SH-SY5Y (cell line): ENCODE measurements around the gene LPCAT1.

Source experiments
- GATA2 ChIP-seq: IDR thresholded peaks from 2 replicates; pipeline ENCODE4 v1.6.1; 2011; ENCODE audit warnings: mild to moderate bottlenecking, low read depth, low read length
- GATA3 ChIP-seq: IDR thresholded peaks from 2 replicates; pipeline ENCODE4 v1.6.1; 2011; ENCODE audit warnings: low read depth, mild to moderate bottlenecking, low read length, moderate library complexity

DNA sequence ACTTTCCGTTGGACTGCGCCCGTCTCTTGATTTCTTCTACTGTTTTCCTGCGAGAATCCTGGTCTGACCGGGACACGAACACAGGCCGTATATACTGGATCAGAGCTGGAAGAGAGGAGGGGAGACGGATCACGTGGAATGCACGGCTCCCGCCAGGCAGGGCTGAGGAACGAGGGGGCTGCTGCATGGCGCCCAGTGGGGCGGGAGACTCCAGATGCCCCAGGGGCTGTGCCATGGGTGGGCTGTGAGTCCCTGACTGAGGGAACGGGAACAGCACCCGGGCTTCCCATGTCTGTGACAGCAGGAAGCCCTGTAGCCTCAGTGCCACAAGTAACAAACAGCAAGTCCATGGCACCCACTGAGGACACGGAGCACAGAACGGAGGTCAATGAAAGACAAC lies 34.0 kb downstream of the LPCAT1 start:
- TF ChIP-seq GATA2: no peak
- no peak for TF ChIP-seq GATA3
